Kidney epithelial cell (primary cell): ENCODE results near the gene C16orf96. TPM values are rescaled to one million over a fixed set of nuclear protein-coding genes. Genes with fewer than 3 reads are reported as not detected.
"Not testable (repeated sequence)": the region's sequence is repeated elsewhere in the genome, so short reads cannot be mapped to it uniquely, and the experiment has no call there.

Experiments
- DNase-seq: peaks from one replicate; pipeline ENCODE4 v3.0.0-alpha.2; 2010; ENCODE audit warnings: low read depth
- H3K27me3 ChIP-seq: 2 replicates; pipeline ENCODE4 v1.6.0; 2011; ENCODE audit warnings: low read length; ENCODE audit not compliant: control insufficient read depth, insufficient read depth
- H3K36me3 ChIP-seq: 2 replicates; pipeline ENCODE4 v1.5.1; 2011; ENCODE audit warnings: low read length; ENCODE audit not compliant: control insufficient read depth, insufficient read depth
- H3K4me3 ChIP-seq: 2 replicates; pipeline ENCODE4 v1.5.1; 2011; ENCODE audit warnings: low read depth, mild to moderate bottlenecking, control low read depth, low read length
- CTCF ChIP-seq: IDR thresholded peaks from 2 replicates; pipeline ENCODE4 v1.5.1; 2011; ENCODE audit warnings: mild to moderate bottlenecking, moderate library complexity, low read length, control low read depth, inconsistent platforms; ENCODE audit not compliant: insufficient read depth, poor library complexity, severe bottlenecking
- total RNA-seq: library from RNA; depleted of rRNA; stranded (reverse); fragments of >200 nt; gene quantifications from 2 replicates; pipeline ENCODE4 v1.2.3, GENCODE V29; 2015

The C16orf96 gene
- total RNA-seq, 1 donor from 2014 or later: not detected

- H3K4me3 ChIP-seq: no peak overlapping the region
- H3K36me3 ChIP-seq: no peaks in the 10 kb centered on the region
- TF ChIP-seq CTCF: no peak
- H3K27me3 ChIP-seq: peaks cover 7% of the 10 kb centered on the region
- DNase-seq: no peak
These were observed 5.5 kb downstream of the C16orf96 start for GRCh38 chr16:4561596-4561995.

- H3K4me3 ChIP-seq: no peak overlapping the region
- no peak for DNase-seq
- H3K27me3 ChIP-seq: peaks cover 7% of the 10 kb centered on the region
- no peaks in the 10 kb centered on the region for H3K36me3 ChIP-seq
- TF ChIP-seq CTCF: no peak
These were observed 8.6 kb downstream of the C16orf96 start for GRCh38 chr16:4564661-4565267.

- H3K36me3 ChIP-seq: no peaks in the 10 kb centered on the region
- DNase-seq: no peak
- H3K27me3 ChIP-seq: peaks cover 9% of the 10 kb centered on the region
- H3K4me3 ChIP-seq: no peak overlapping the region
- no peak for TF ChIP-seq CTCF
These were observed 10.0 kb downstream of the C16orf96 start for GRCh38 chr16:4566144-4566543.

GRCh38 chr16:4570086-4570485 lies 13.9 kb downstream of the C16orf96 start:
- no peak overlapping the region for H3K4me3 ChIP-seq

GRCh38 chr16:4570688-4571321 lies 14.7 kb downstream of the C16orf96 start:
- no peak for TF ChIP-seq CTCF
- DNase-seq: no peak
- Histone ChIP-seq H3K36me3 (no peaks in the 10 kb centered on the region), H3K4me3 (no peak overlapping the region), H3K27me3 (peaks cover 4% of the 10 kb centered on the region)

More at GRCh38 chr16:4570086-4570485, 13.9 kb downstream of the C16orf96 start:
- TF ChIP-seq CTCF: no peak
- H3K27me3 ChIP-seq: peaks cover 4% of the 10 kb centered on the region
- H3K36me3 ChIP-seq: no peaks in the 10 kb centered on the region
- no peak for DNase-seq

GRCh38 chr16:4572715-4573114 lies 16.6 kb downstream of the C16orf96 start:
- Histone ChIP-seq H3K27me3 (peaks cover 4% of the 10 kb centered on the region), H3K36me3 (no peaks in the 10 kb centered on the region), H3K4me3 (no peak overlapping the region)
- TF ChIP-seq CTCF: no peak
- DNase-seq: no peak

- not testable (repeated sequence) for DNase-seq, H3K27me3 ChIP-seq, H3K36me3 ChIP-seq, H3K4me3 ChIP-seq
These were observed 17.8 kb downstream of the C16orf96 start for GRCh38 chr16:4573926-4574325.
